ENCODE results near the gene CR1L. TPM values are rescaled to one million over a fixed set of nuclear protein-coding genes. Genes with fewer than 3 reads are reported as not detected.

CR1L gene
- total and polyA plus RNA-seq, 9 of the 15 experiments (the other 6 are each of a cell fraction or from before 2014, with no cell fraction given), result 10.1 to 74.8 (median 34.3) TPM

GRCh38 chr1:207670997-207671396 is 26.1 kb downstream of the CR1L start (continued):
- no peak for TF ChIP-seq ZBTB7A (IDR thresholded peaks at IDR 0.05; ENCODE audit: borderline replicate concordance, control insufficient read depth, low read depth, low read length)
- no peak for TF ChIP-seq NR2F6 (CRISPR knock-in tag; IDR thresholded peaks at IDR 0.05)
- TF ChIP-seq ZNF431 (CRISPR knock-in tag; IDR thresholded peaks at IDR 0.05), result no peak
- no peak for TF ChIP-seq ZNF232 (CRISPR knock-in tag; IDR thresholded peaks at IDR 0.05)
- TF ChIP-seq ELF4 (CRISPR knock-in tag; IDR thresholded peaks at IDR 0.05), result no peak
- no peak for TF ChIP-seq ZNF408 (CRISPR knock-in tag; IDR thresholded peaks at IDR 0.05; ENCODE audit: low read depth)
- TF ChIP-seq MIER1 (IDR thresholded peaks at IDR 0.05; ENCODE audit: low read depth), result no peak
- peak in 1 of 2 experiments; percentile 78; a peak in 1 of 4 replicates for TF ChIP-seq HDAC1 (IDR thresholded peaks at IDR 0.05)
- TF ChIP-seq NFATC3 (IDR thresholded peaks at IDR 0.05), result no peak
- no peak for TF ChIP-seq ZC3H11A (IDR thresholded peaks at IDR 0.05; ENCODE audit: low read depth, low read length)
- TF ChIP-seq PATZ1 (CRISPR knock-in tag; IDR thresholded peaks at IDR 0.05; ENCODE audit: borderline replicate concordance), result no peak
- TF ChIP-seq C11orf30 (IDR thresholded peaks at IDR 0.05; ENCODE audit: low read depth), result peak; percentile 94
- TF ChIP-seq SMAD3 (CRISPR knock-in tag; conservative IDR thresholded peaks at IDR 0.05), result no peak; the same call in 1 of the 2 replicates
- TF ChIP-seq ZNF263 (CRISPR knock-in tag; IDR thresholded peaks at IDR 0.05; ENCODE audit: borderline replicate concordance), result no peak
- TF ChIP-seq SREBF1 (IDR thresholded peaks at IDR 0.05; ENCODE audit: borderline replicate concordance, low read depth, low read length), result no peak
- TF ChIP-seq RBM39 (optimal IDR thresholded peaks at IDR 0.05; ENCODE audit: low read depth, low read length), result no peak
- TF ChIP-seq ZKSCAN1 (IDR thresholded peaks at IDR 0.05; ENCODE audit: low read depth, low read length), result no peak
- 0 out of 2 replicates have a peak, but pooled peaks have one; percentile 23 for TF ChIP-seq EP400 (IDR thresholded peaks at IDR 0.05)
- TF ChIP-seq KHSRP (IDR thresholded peaks at IDR 0.05), result no peak
- peak; percentile 87 to 89 for TF ChIP-seq KDM1A (IDR thresholded peaks at IDR 0.05)
- no peak for TF ChIP-seq ZNF12 (CRISPR knock-in tag; IDR thresholded peaks at IDR 0.05)
- no peak for TF ChIP-seq ZNF124 (CRISPR knock-in tag; IDR thresholded peaks at IDR 0.05)
- no peak for TF ChIP-seq STAT5B (CRISPR knock-in tag; IDR thresholded peaks at IDR 0.05)
- TF ChIP-seq ZNF780A (CRISPR knock-in tag; IDR thresholded peaks at IDR 0.05), result no peak
- no peak for TF ChIP-seq BRCA1 (IDR thresholded peaks at IDR 0.05)
- no peak for TF ChIP-seq BRCA1 (CRISPR knock-in tag; IDR thresholded peaks at IDR 0.05)
- TF ChIP-seq ZNF277 (CRISPR knock-in tag; IDR thresholded peaks at IDR 0.05; ENCODE audit: borderline replicate concordance), result no peak
- TF ChIP-seq E2F3 (CRISPR knock-in tag; IDR thresholded peaks at IDR 0.05), result no peak
- TF ChIP-seq ZFP91 (CRISPR knock-in tag; IDR thresholded peaks at IDR 0.05), result no peak

All from K562 (cell line).